Measurements from ENCODE around the gene GCFC2. TPM values are rescaled to one million over a fixed set of nuclear protein-coding genes. Genes with fewer than 3 reads are reported as not detected.

Gene GCFC2
- total and polyA plus RNA-seq, 9 of the 15 experiments (the other 6 are each of a cell fraction or from before 2014, with no cell fraction given) = 10.5 to 40.6 (median 23.0) TPM

- TF ChIP-seq ZNF75A (CRISPR knock-in tag; IDR thresholded peaks at IDR 0.05) (no peak), TBP (optimal IDR thresholded peaks at IDR 0.05; ENCODE audit: low read depth, low read length) (no peak), ZNF518B (CRISPR knock-in tag; IDR thresholded peaks at IDR 0.05) (no peak), ZC3H11A (IDR thresholded peaks at IDR 0.05; ENCODE audit: low read depth, low read length) (no peak)
Observed at GRCh38 chr2:75709297-75709696, 1.4 kb downstream of the GCFC2 start (continued).

- peaks cover 3 to 12% of the 10 kb centered on the region in 2 experiments; a peak in 1 of 5 replicates for H3K4me1 ChIP-seq (replicated peaks in 1 of 2; ENCODE audit: control insufficient read depth in 2 of 2, insufficient read depth in 2 of 2, low read length in 2 of 2)
- 52% methylated on average over 3 of the region's 3 CpGs for WGBS (ENCODE audit: insufficient coverage, low coverage, missing lambda C conversion rate)
- in situ Hi-C loops (cut with MboI) = no loop called here
Observed at GRCh38 chr2:75707901-75708300, 2.8 kb downstream of the GCFC2 start.

More at GRCh38 chr2:75707901-75708300, 2.8 kb downstream of the GCFC2 start:
- CTCF ChIA-PET (ENCODE audit: low intra/inter-chr PET ratio) = no interaction called here
- intact Hi-C loops (cut with micrococcal nuclease) = no loop called here
- H4K20me1 ChIP-seq (replicated peaks; ENCODE audit: control insufficient read depth, insufficient read depth, low read length) = no peaks in the 10 kb centered on the region
- H3K79me2 ChIP-seq (ENCODE audit: control insufficient read depth, insufficient read depth, low read length) = peaks cover 34% of the 10 kb centered on the region
- FAIRE-seq (no peak), DNase-seq (ENCODE audit: extremely low read depth in 1 of 4, low spot score in 3 of 4) (no peak), ATAC-seq (no peak)
- no peak overlapping the region for H3K4me3 ChIP-seq
- H3K27ac ChIP-seq (ENCODE audit: extremely low read depth, low read depth, low read length) = no peak overlapping the region
- POLR2A ChIA-PET = no interaction called here
- peaks cover 33% of the 10 kb centered on the region for H3K36me3 ChIP-seq (ENCODE audit: control insufficient read depth, insufficient read depth, low read length)
- no peaks in the 10 kb centered on the region for H3K27me3 ChIP-seq (ENCODE audit: control insufficient read depth in 2 of 2, insufficient read depth in 2 of 2, low read length in 2 of 2)
- H2AFZ ChIP-seq (ENCODE audit: low read depth, low read length) = no peak overlapping the region
- H3K9me3 ChIP-seq (replicated peaks; ENCODE audit: control insufficient read depth, insufficient read depth, low read depth, low read length) = no peaks in the 10 kb centered on the region
- no peak overlapping the region for H3K9ac ChIP-seq (ENCODE audit: insufficient read depth in 1 of 2, low read depth in 2 of 2, low read length in 2 of 2)
- no peak overlapping the region for H3K4me2 ChIP-seq (ENCODE audit: insufficient read depth, low read length)
- no TSS peak for BruUV-seq (replicated peaks)
- no peaks in the 10 kb centered on the region for H3K9me1 ChIP-seq (ENCODE audit: control insufficient read depth, insufficient read depth, low read length)
- TF ChIP-seq EZH2 (IDR thresholded peaks at IDR 0.05; ENCODE audit: borderline replicate concordance, low read depth, low read length) = no peak

All from K562 (cell line).